ENCODE measurements around the gene UBE2E2.

DNA sequence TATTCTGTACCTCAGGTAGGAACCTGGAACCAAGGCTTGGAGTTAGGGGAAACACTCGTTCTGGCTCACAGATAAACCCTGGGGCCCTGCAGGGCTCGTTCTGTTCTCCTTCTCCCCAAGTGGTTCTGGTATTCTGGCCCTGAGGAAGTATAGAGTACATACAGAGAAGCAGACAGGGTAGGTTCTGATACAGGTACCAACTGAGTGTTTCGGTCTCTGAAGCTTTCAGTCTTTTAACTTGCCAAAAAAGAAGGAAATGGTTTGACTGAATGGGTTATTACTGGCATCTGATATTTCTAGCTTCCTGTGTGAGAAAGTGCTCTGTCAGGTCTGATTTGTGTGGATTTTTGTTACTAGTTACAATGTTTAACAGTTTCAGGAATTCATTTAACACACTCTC lies 67.3 kb downstream of the UBE2E2 start:
- TF ChIP-seq BACH2 (CRISPR knock-in tag; IDR thresholded peaks at IDR 0.05; ENCODE audit: borderline replicate concordance) (no peak), ZFP30 (CRISPR knock-in tag; IDR thresholded peaks at IDR 0.05) (no peak), TOX (CRISPR knock-in tag; IDR thresholded peaks at IDR 0.05; ENCODE audit: borderline replicate concordance) (no peak), PATZ1 (CRISPR knock-in tag; IDR thresholded peaks at IDR 0.05; ENCODE audit: borderline replicate concordance) (no peak), CSRNP3 (CRISPR knock-in tag; IDR thresholded peaks at IDR 0.05) (no peak)
- TF ChIP-seq, protein P1, sequence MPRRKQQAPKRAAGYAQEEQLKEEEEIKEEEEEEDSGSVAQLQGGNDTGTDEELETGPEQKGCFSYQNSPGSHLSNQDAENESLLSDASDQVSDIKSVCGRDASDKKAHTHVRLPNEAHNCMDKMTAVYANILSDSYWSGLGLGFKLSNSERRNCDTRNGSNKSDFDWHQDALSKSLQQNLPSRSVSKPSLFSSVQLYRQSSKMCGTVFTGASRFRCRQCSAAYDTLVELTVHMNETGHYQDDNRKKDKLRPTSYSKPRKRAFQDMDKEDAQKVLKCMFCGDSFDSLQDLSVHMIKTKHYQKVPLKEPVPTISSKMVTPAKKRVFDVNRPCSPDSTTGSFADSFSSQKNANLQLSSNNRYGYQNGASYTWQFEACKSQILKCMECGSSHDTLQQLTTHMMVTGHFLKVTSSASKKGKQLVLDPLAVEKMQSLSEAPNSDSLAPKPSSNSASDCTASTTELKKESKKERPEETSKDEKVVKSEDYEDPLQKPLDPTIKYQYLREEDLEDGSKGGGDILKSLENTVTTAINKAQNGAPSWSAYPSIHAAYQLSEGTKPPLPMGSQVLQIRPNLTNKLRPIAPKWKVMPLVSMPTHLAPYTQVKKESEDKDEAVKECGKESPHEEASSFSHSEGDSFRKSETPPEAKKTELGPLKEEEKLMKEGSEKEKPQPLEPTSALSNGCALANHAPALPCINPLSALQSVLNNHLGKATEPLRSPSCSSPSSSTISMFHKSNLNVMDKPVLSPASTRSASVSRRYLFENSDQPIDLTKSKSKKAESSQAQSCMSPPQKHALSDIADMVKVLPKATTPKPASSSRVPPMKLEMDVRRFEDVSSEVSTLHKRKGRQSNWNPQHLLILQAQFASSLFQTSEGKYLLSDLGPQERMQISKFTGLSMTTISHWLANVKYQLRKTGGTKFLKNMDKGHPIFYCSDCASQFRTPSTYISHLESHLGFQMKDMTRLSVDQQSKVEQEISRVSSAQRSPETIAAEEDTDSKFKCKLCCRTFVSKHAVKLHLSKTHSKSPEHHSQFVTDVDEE (CRISPR knock-in tag; IDR thresholded peaks at IDR 0.05), result no peak
